Measurements from ENCODE around the gene CCDC32. TPM values are rescaled to one million over a fixed set of nuclear protein-coding genes. Genes with fewer than 3 reads are reported as not detected.

The CCDC32 gene
- total and polyA plus RNA-seq, 2 of the 8 experiments (the other 6 are each of a cell fraction or from before 2014, with no cell fraction given), result 8.9 to 12.1 TPM

GRCh38 chr15:40506964-40507571 lies 57.8 kb downstream of the CCDC32 start (continued):
- TF ChIP-seq E2F6 (IDR thresholded peaks at IDR 0.05), result peak; percentile 66; the same call in 1 of the 2 replicates
- peak; percentile 40; the same call in 1 of the 2 replicates for TF ChIP-seq TBP (IDR thresholded peaks at IDR 0.05; ENCODE audit: low read depth, low read length)

Small RNA genes within 50 kb of the gene (small RNA-seq; reads per million reads assigned to genes)
- gene RF00017 (ENCODE audit: insufficient read depth) (not detected), gene RNU6-516P (ENCODE audit: insufficient read depth) (not detected)

Other genes with a start within 250 kb of the CCDC32 start
- 35.1 and 38.2 TPM in 2 replicates for gene INAFM2, start 241.3 kb downstream of the CCDC32 start, total RNA-seq (2021; fragmentation: NEBNext Ultra II Directional; extraction: Animal tissue kit (Norgen Biotek cat#: 25700))
- gene INAFM2, start 241.3 kb downstream of the CCDC32 start, polyA plus RNA-seq (2011; rRNA removed), result 9.6 and 15.3 TPM in 2 replicates
- gene CCDC9B, start 224.1 kb downstream of the CCDC32 start, total RNA-seq (2021; fragmentation: NEBNext Ultra II Directional; extraction: Animal tissue kit (Norgen Biotek cat#: 25700)), result 0.33 and 0.78 TPM in 2 replicates
- gene CCDC9B, start 224.1 kb downstream of the CCDC32 start, polyA plus RNA-seq (2011; rRNA removed), result 0.45 and 0.63 TPM in 2 replicates
- not detected in 2 replicates for gene PHGR1, start 214.0 kb downstream of the CCDC32 start, total RNA-seq (2021; fragmentation: NEBNext Ultra II Directional; extraction: Animal tissue kit (Norgen Biotek cat#: 25700))
- gene PHGR1, start 214.0 kb downstream of the CCDC32 start, polyA plus RNA-seq (2011; rRNA removed), result not detected in 2 replicates
- 1.2 and 3.4 TPM in 2 replicates for gene DISP2, start 206.8 kb downstream of the CCDC32 start, total RNA-seq (2021; fragmentation: NEBNext Ultra II Directional; extraction: Animal tissue kit (Norgen Biotek cat#: 25700))
- 0.45 and 0.72 TPM in 2 replicates for gene DISP2, start 206.8 kb downstream of the CCDC32 start, polyA plus RNA-seq (2011; rRNA removed)
- gene KNSTRN, start 182.3 kb downstream of the CCDC32 start, total RNA-seq (2021; fragmentation: NEBNext Ultra II Directional; extraction: Animal tissue kit (Norgen Biotek cat#: 25700)), result 67.4 and 79.4 TPM in 2 replicates
- 18.6 and 25.1 TPM in 2 replicates for gene KNSTRN, start 182.3 kb downstream of the CCDC32 start, polyA plus RNA-seq (2011; rRNA removed)
- 78.8 and 80.0 TPM in 2 replicates for gene IVD, start 159.2 kb downstream of the CCDC32 start, total RNA-seq (2021; fragmentation: NEBNext Ultra II Directional; extraction: Animal tissue kit (Norgen Biotek cat#: 25700))
- gene IVD, start 159.2 kb downstream of the CCDC32 start, polyA plus RNA-seq (2011; rRNA removed), result 55.2 and 63.7 TPM in 2 replicates
- 38.9 and 40.0 TPM in 2 replicates for gene BAHD1, start 124.1 kb downstream of the CCDC32 start, total RNA-seq (2021; fragmentation: NEBNext Ultra II Directional; extraction: Animal tissue kit (Norgen Biotek cat#: 25700))
- 15.0 and 23.4 TPM in 2 replicates for gene BAHD1, start 124.1 kb downstream of the CCDC32 start, polyA plus RNA-seq (2011; rRNA removed)
- 17.7 and 20.3 TPM in 2 replicates for gene CHST14, start 94.1 kb downstream of the CCDC32 start, total RNA-seq (2021; fragmentation: NEBNext Ultra II Directional; extraction: Animal tissue kit (Norgen Biotek cat#: 25700))
- gene CHST14, start 94.1 kb downstream of the CCDC32 start, polyA plus RNA-seq (2011; rRNA removed), result 13.4 and 15.2 TPM in 2 replicates
- 25.1 and 28.5 TPM in 2 replicates for gene RPUSD2, start 4.3 kb upstream of the CCDC32 start, total RNA-seq (2021; fragmentation: NEBNext Ultra II Directional; extraction: Animal tissue kit (Norgen Biotek cat#: 25700))
- gene RPUSD2, start 4.3 kb upstream of the CCDC32 start, polyA plus RNA-seq (2011; rRNA removed), result 14.5 and 19.9 TPM in 2 replicates
- 22.3 and 22.5 TPM in 2 replicates for gene KNL1, start 29.2 kb upstream of the CCDC32 start, total RNA-seq (2021; fragmentation: NEBNext Ultra II Directional; extraction: Animal tissue kit (Norgen Biotek cat#: 25700))
- gene KNL1, start 29.2 kb upstream of the CCDC32 start, polyA plus RNA-seq (2011; rRNA removed), result 2.7 and 4.4 TPM in 2 replicates
- gene RAD51, start 130.1 kb upstream of the CCDC32 start, total RNA-seq (2021; fragmentation: NEBNext Ultra II Directional; extraction: Animal tissue kit (Norgen Biotek cat#: 25700)), result 41.6 and 42.4 TPM in 2 replicates
- 25.2 and 32.2 TPM in 2 replicates for gene RAD51, start 130.1 kb upstream of the CCDC32 start, polyA plus RNA-seq (2011; rRNA removed)
- gene RMDN3, start 190.2 kb upstream of the CCDC32 start, total RNA-seq (2021; fragmentation: NEBNext Ultra II Directional; extraction: Animal tissue kit (Norgen Biotek cat#: 25700)), result 24.1 and 25.0 TPM in 2 replicates
- gene RMDN3, start 190.2 kb upstream of the CCDC32 start, polyA plus RNA-seq (2011; rRNA removed), result 10.8 and 13.8 TPM in 2 replicates
- gene GCHFR, start 199.0 kb upstream of the CCDC32 start, total RNA-seq (2021; fragmentation: NEBNext Ultra II Directional; extraction: Animal tissue kit (Norgen Biotek cat#: 25700)), result 22.7 and 25.9 TPM in 2 replicates
- gene GCHFR, start 199.0 kb upstream of the CCDC32 start, polyA plus RNA-seq (2011; rRNA removed), result 81.5 and 102 TPM in 2 replicates
- gene C15orf62, start 204.9 kb upstream of the CCDC32 start, total RNA-seq (2021; fragmentation: NEBNext Ultra II Directional; extraction: Animal tissue kit (Norgen Biotek cat#: 25700)), result 0.56 and 0.57 TPM in 2 replicates
- gene C15orf62, start 204.9 kb upstream of the CCDC32 start, polyA plus RNA-seq (2011; rRNA removed), result 0.06 and 0.19 TPM in 2 replicates
- gene ZFYVE19, start 242.0 kb upstream of the CCDC32 start, total RNA-seq (2021; fragmentation: NEBNext Ultra II Directional; extraction: Animal tissue kit (Norgen Biotek cat#: 25700)), result 10.7 and 11.2 TPM in 2 replicates
- 21.8 and 23.7 TPM in 2 replicates for gene ZFYVE19, start 242.0 kb upstream of the CCDC32 start, polyA plus RNA-seq (2011; rRNA removed)
- gene DNAJC17, start 242.4 kb upstream of the CCDC32 start, total RNA-seq (2021; fragmentation: NEBNext Ultra II Directional; extraction: Animal tissue kit (Norgen Biotek cat#: 25700)), result 39.5 and 43.8 TPM in 2 replicates
- 45.4 and 47.2 TPM in 2 replicates for gene DNAJC17, start 242.4 kb upstream of the CCDC32 start, polyA plus RNA-seq (2011; rRNA removed)